Measurements from ENCODE around the gene COL5A2. TPM values are rescaled to one million over a fixed set of nuclear protein-coding genes. Genes with fewer than 3 reads are reported as not detected.

Gene COL5A2
- polyA plus RNA-seq, 1 donor from 2014 or later = 3.6 TPM

DNA sequence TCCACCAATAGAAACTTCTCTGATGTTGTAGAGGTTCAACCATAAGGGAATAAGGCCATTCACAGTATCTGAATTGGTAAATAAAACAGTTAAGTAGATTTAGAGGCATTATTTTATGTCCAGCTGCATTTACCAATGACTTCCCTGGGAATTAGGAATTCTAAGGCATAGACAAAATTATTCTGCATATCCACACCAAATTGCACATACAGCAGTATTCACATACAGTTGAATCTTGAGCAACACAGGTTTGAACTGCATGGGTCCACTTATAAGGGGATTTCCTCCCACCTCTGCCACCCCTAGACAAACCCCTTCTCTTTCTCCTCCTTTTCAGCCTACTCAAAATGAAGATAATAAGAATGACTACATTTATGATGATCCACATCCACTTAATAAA is 54.4 kb downstream of the COL5A2 start:
- H3K27me3 ChIP-seq (ENCODE audit: insufficient read depth, low read depth, low read length) = no peaks in the 10 kb centered on the region
- H4K20me1 ChIP-seq (ENCODE audit: insufficient read depth) = no peaks in the 10 kb centered on the region
- H3K9me3 ChIP-seq (ENCODE audit: low read length) = no peaks in the 10 kb centered on the region
- H3K36me3 ChIP-seq (ENCODE audit: insufficient read depth, low read length) = no peaks in the 10 kb centered on the region
- TF ChIP-seq EZH2 (IDR thresholded peaks at IDR 0.05; ENCODE audit: borderline replicate concordance, insufficient read depth, low read length, poor library complexity, severe bottlenecking) = no peak
- TF ChIP-seq, protein P1, sequence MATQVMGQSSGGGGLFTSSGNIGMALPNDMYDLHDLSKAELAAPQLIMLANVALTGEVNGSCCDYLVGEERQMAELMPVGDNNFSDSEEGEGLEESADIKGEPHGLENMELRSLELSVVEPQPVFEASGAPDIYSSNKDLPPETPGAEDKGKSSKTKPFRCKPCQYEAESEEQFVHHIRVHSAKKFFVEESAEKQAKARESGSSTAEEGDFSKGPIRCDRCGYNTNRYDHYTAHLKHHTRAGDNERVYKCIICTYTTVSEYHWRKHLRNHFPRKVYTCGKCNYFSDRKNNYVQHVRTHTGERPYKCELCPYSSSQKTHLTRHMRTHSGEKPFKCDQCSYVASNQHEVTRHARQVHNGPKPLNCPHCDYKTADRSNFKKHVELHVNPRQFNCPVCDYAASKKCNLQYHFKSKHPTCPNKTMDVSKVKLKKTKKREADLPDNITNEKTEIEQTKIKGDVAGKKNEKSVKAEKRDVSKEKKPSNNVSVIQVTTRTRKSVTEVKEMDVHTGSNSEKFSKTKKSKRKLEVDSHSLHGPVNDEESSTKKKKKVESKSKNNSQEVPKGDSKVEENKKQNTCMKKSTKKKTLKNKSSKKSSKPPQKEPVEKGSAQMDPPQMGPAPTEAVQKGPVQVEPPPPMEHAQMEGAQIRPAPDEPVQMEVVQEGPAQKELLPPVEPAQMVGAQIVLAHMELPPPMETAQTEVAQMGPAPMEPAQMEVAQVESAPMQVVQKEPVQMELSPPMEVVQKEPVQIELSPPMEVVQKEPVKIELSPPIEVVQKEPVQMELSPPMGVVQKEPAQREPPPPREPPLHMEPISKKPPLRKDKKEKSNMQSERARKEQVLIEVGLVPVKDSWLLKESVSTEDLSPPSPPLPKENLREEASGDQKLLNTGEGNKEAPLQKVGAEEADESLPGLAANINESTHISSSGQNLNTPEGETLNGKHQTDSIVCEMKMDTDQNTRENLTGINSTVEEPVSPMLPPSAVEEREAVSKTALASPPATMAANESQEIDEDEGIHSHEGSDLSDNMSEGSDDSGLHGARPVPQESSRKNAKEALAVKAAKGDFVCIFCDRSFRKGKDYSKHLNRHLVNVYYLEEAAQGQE (IDR thresholded peaks at IDR 0.05; ENCODE audit: borderline replicate concordance) = no peak
- H2AFZ ChIP-seq (ENCODE audit: low read depth, low read length) = no peak overlapping the region
- no peak overlapping the region for H3K4me2 ChIP-seq (ENCODE audit: low read length)
- H3K4me3 ChIP-seq (ENCODE audit: low read length) = no peak overlapping the region
- H3K9me2 ChIP-seq (ENCODE audit: insufficient read depth, low read length) = no peaks in the 10 kb centered on the region
- no peak overlapping the region for H3K9ac ChIP-seq (ENCODE audit: low read length)
- H3F3A ChIP-seq (ENCODE audit: insufficient read depth, low read length, poor library complexity, severe bottlenecking) = no peaks in the 10 kb centered on the region
- no peak overlapping the region for H3K27ac ChIP-seq (ENCODE audit: low read length)
- no peaks in the 10 kb centered on the region for H3K79me2 ChIP-seq (replicated peaks; ENCODE audit: insufficient read depth, low read length)

DNA sequence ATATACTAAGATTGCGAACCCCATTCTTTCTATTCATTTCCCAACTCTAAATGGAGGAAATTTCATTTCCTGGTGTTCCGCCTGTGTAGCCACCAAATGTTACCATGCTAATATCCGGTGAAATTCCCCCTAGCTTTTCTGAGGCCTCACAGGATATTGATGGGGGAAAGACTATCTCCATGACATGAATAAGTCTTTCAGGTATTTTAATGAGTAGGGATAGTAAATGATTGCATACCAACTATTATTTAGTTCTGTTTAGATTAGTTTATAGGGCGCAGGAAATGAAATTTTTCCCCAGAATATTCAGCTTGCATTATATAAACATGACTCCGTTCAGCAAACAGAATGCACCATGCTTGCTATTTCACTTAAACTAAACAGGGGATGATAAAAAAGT is 55.4 kb downstream of the COL5A2 start:
- Histone ChIP-seq H3K27me3 (ENCODE audit: insufficient read depth, low read depth, low read length) (no peaks in the 10 kb centered on the region), H3K4me2 (ENCODE audit: low read length) (no peak overlapping the region), H3K9me2 (ENCODE audit: insufficient read depth, low read length) (no peaks in the 10 kb centered on the region), H3K4me3 (ENCODE audit: low read length) (no peak overlapping the region), H3K36me3 (ENCODE audit: insufficient read depth, low read length) (no peaks in the 10 kb centered on the region), H3F3A (ENCODE audit: insufficient read depth, low read length, poor library complexity, severe bottlenecking) (no peaks in the 10 kb centered on the region), H2AFZ (ENCODE audit: low read depth, low read length) (no peak overlapping the region), H3K9ac (ENCODE audit: low read length) (no peak overlapping the region), H3K79me2 (replicated peaks; ENCODE audit: insufficient read depth, low read length) (no peaks in the 10 kb centered on the region), H3K9me3 (ENCODE audit: low read length) (no peaks in the 10 kb centered on the region), H3K27ac (ENCODE audit: low read length) (no peak overlapping the region), H4K20me1 (ENCODE audit: insufficient read depth) (no peaks in the 10 kb centered on the region)
- no peak for TF ChIP-seq POLR2AphosphoS5 (IDR thresholded peaks at IDR 0.05)
- TF ChIP-seq, protein P2, sequence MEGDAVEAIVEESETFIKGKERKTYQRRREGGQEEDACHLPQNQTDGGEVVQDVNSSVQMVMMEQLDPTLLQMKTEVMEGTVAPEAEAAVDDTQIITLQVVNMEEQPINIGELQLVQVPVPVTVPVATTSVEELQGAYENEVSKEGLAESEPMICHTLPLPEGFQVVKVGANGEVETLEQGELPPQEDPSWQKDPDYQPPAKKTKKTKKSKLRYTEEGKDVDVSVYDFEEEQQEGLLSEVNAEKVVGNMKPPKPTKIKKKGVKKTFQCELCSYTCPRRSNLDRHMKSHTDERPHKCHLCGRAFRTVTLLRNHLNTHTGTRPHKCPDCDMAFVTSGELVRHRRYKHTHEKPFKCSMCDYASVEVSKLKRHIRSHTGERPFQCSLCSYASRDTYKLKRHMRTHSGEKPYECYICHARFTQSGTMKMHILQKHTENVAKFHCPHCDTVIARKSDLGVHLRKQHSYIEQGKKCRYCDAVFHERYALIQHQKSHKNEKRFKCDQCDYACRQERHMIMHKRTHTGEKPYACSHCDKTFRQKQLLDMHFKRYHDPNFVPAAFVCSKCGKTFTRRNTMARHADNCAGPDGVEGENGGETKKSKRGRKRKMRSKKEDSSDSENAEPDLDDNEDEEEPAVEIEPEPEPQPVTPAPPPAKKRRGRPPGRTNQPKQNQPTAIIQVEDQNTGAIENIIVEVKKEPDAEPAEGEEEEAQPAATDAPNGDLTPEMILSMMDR (IDR thresholded peaks at IDR 0.05; ENCODE audit: poor library complexity, severe bottlenecking) = no peak
- no peak for TF ChIP-seq EZH2 (IDR thresholded peaks at IDR 0.05; ENCODE audit: borderline replicate concordance, insufficient read depth, low read length, poor library complexity, severe bottlenecking)
- TF ChIP-seq SMC3 (conservative IDR thresholded peaks at IDR 0.05; ENCODE audit: poor library complexity) = no peak
- no peak for TF ChIP-seq TAF1 (IDR thresholded peaks at IDR 0.05; ENCODE audit: low read depth)
- TF ChIP-seq, protein P1 (IDR thresholded peaks at IDR 0.05; ENCODE audit: borderline replicate concordance) = no peak
